Ectodermal cell (in vitro differentiated cells): ENCODE measurements around the gene SPATA16.

Source experiments
- H3K27ac ChIP-seq: 2 replicates; pipeline ENCODE4 v1.7.0; 2013; ENCODE audit warnings: mild to moderate bottlenecking, low read depth, low read length; ENCODE audit not compliant: insufficient read depth, poor library complexity, severe bottlenecking
- H3K27me3 ChIP-seq: 2 replicates; pipeline ENCODE4 v1.7.0; 2013; ENCODE audit warnings: mild to moderate bottlenecking, low read length; ENCODE audit not compliant: insufficient read depth, control insufficient read depth, poor library complexity, severe bottlenecking
- H3K36me3 ChIP-seq: one replicate; pipeline ENCODE4 v1.7.0; 2013; ENCODE audit warnings: low read length; ENCODE audit not compliant: control insufficient read depth, insufficient read depth
- H3K4me1 ChIP-seq: one replicate; pipeline ENCODE4 v1.7.0; 2013; ENCODE audit warnings: low read length; ENCODE audit not compliant: control insufficient read depth, insufficient read depth
- H3K4me3 ChIP-seq: 2 replicates; pipeline ENCODE4 v1.7.0; 2013; ENCODE audit warnings: low read depth, low read length, control low read depth; ENCODE audit not compliant: insufficient read depth
- H3K9me3 ChIP-seq: 2 replicates; pipeline ENCODE4 v1.7.0; 2013; ENCODE audit warnings: mild to moderate bottlenecking, low read length, moderate library complexity; ENCODE audit not compliant: control insufficient read depth
- WGBS, 2 experiments: methylation state at CpG; one replicate each; pipeline ENCODE4 v1.1.7; 2013; ENCODE audit warnings: missing lambda C conversion rate in 2 of 2; 5-methylcytosine and 5-hydroxymethylcytosine counted together

SPATA16 gene

DNA sequence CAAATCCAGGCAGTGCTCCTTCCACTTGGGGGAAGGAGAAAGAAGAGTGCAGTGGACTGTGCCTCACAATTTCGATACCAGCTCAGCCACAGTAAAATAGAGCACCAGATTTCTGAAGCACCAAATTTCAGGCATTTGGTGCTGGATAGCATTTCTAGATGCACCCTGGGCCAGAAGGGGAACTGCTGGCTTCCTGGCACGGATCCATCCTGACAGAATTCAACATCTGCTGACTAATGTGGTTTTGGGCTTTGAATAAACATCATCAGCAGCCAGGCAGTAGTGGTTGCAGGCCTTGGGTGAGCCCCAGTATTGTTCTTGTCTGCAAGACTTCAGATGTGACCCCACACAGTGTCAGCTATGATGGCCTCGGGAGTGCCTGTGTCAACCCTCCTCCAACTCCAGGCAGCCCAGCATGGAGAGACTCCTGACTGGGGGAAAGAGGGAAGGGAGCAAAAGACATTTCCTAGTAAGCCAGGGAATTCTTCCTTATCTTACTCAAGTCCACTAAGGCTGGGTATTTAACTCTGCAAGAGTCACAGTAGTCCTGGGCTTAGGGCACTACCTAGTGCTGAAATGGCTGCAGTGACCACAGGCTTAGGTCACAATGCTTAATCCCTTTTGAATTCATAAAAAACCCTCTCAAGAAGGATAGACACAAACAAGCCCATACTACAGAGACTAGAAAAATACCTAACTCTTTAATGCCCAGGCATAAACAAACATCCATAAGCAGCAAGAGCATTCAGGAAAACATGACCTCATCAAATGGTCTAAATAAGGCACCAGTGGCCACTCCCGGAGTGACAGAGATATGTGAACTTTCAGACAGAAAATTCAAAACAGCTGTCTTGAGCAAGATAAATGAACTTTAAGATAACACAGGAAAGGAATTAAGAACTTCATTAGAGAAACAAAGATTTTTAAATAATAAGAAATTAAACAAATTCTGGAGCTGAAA, 74.7 kb downstream of the SPATA16 start:
- no peaks in the 10 kb centered on the region for H3K36me3 ChIP-seq
- H3K9me3 ChIP-seq, result no peaks in the 10 kb centered on the region
- H3K27me3 ChIP-seq, result no peaks in the 10 kb centered on the region
- 69 to 71% methylated on average over 4 of the region's 4 CpGs for WGBS, 2 experiments
- no peaks in the 10 kb centered on the region for H3K4me1 ChIP-seq
- H3K27ac ChIP-seq, result no peak overlapping the region
- H3K4me3 ChIP-seq, result no peak overlapping the region

DNA sequence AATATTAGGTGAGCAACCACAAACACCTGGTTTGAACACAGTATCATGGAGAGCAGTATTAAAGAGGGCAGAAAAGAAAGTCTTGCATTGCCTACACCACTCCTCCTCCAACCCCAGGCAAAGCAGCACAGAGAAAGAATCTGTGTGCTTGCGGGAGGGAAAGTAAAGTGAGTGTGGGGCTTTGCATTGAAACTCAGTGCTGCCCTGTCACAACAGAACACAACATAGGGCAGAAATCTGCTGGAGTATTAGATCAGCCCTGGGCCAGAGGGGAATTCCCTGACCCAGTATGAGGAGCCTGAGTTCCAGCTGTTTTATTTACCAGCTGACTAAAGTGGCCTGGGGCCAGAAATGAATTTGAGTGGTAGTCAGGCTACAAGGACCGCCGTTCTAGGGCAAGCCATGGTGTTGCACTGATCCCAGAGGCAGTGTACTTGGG, 75.5 kb downstream of the SPATA16 start:
- Histone ChIP-seq H3K9me3 (no peaks in the 10 kb centered on the region), H3K36me3 (no peaks in the 10 kb centered on the region), H3K27me3 (no peaks in the 10 kb centered on the region), H3K4me3 (no peak overlapping the region), H3K27ac (no peak overlapping the region), H3K4me1 (no peaks in the 10 kb centered on the region)
- 83 to 93% methylated on average over 3 of the region's 3 CpGs for WGBS, 2 experiments

DNA sequence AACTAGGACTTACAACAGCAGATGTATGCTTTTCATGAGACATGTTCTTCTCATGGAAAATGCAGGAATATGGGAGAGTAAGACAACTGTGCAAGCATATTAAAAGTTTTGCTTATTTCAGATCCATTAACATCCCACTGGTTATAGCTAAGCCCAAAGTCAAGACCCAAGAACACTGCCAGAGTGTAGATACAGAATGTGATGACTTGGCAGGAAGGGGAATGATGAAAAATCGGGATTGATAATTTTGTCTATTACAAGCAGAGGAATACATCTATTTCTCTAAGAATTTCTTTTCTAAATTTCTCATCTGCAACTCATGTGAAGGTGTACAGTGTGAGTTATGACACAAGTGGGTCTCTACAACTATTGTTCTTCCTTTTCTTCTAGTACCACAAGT, 76.4 kb downstream of the SPATA16 start:
- Histone ChIP-seq H3K9me3 (no peaks in the 10 kb centered on the region), H3K27me3 (no peaks in the 10 kb centered on the region), H3K4me1 (no peaks in the 10 kb centered on the region), H3K4me3 (no peak overlapping the region), H3K27ac (no peak overlapping the region), H3K36me3 (no peaks in the 10 kb centered on the region)
- WGBS, 2 experiments, result no CpG with 5 or more reads among the region's 1 CpG

DNA sequence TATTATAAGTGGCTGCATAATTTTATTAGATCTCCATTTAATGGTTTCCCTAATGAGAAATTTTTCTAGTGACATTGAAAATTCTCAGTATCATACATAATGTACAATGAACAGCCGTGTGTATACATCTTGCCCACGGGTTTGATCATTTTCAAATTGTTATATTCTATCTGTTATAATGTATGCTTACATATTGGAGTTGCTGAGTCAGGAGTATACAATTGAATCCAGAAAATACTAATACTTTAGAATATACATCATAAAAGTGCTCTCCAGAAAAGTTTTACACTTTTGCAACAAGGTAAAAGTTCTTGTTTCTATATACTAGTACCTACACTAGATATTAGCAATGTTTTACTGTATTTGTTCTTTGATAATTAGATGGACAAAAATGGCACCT, 82.8 kb downstream of the SPATA16 start:
- H3K36me3 ChIP-seq, result no peaks in the 10 kb centered on the region
- no peak overlapping the region for H3K27ac ChIP-seq
- no peak overlapping the region for H3K4me3 ChIP-seq
- no peaks in the 10 kb centered on the region for H3K9me3 ChIP-seq
- no peaks in the 10 kb centered on the region for H3K4me1 ChIP-seq
- WGBS, 2 experiments, result no CpG with 5 or more reads among the region's 2 CpGs
- no peaks in the 10 kb centered on the region for H3K27me3 ChIP-seq

DNA sequence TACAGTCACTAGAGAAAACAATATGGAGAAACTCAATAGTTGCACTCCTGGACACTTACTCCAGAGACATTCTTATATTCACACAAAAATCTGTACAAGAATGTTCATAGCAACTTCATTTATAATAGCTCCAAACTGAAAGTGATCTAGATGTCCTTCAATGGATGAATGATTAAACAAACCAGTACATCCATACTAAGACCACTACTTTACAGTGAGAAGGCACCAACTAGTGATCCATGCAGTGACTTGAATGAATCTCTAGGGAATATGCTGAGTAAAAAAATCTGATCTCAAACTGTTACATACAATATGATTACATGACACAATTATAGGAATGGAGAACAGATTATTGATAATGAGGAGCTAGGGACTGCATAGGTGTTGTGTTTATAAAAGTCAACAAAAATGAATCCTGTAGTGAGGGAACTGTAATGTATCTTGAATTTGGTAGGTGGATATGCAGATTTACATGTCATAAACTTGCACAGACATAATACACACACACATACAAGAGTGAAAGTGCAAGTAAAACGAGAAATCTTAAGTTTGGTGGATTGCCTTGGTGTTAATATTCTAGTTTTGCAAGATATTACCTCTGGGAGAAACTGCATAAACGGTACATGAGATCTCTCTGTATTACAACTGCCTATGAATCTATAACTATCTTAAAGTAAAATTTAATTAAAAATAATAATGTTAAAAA, 85.7 kb downstream of the SPATA16 start:
- no peaks in the 10 kb centered on the region for H3K27me3 ChIP-seq
- H3K27ac ChIP-seq, result no peak overlapping the region
- H3K9me3 ChIP-seq, result no peaks in the 10 kb centered on the region
- 89% methylated on average over 1 of the region's 2 CpGs; no CpG with 5 or more reads in 1 of the 2 experiments for WGBS, 2 experiments
- no peaks in the 10 kb centered on the region for H3K4me1 ChIP-seq
- H3K36me3 ChIP-seq, result no peaks in the 10 kb centered on the region
- H3K4me3 ChIP-seq, result no peak overlapping the region

DNA sequence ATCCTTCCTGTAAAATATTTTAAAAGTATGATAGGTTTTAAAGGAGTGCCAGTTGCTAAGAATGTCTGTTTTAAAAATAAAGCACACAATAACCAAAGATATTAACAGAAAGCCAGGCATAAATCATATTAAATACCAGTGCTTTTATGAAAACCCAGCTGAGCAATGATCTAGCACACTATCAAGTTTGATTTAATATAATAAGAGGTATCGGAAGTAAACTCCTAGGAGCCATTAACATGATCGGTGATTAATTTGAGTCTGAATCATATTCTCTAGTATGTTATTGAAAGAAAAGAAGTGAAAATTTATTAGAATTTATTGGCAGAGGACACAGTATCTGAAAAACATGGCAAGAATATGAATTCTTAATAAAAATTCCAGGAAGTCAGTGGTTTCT, 91.7 kb downstream of the SPATA16 start:
- Histone ChIP-seq H3K27me3 (no peaks in the 10 kb centered on the region), H3K27ac (no peak overlapping the region), H3K36me3 (no peaks in the 10 kb centered on the region), H3K9me3 (no peaks in the 10 kb centered on the region), H3K4me1 (no peaks in the 10 kb centered on the region), H3K4me3 (no peak overlapping the region)
- 94 to 100% methylated on average over 2 of the region's 2 CpGs for WGBS, 2 experiments

DNA sequence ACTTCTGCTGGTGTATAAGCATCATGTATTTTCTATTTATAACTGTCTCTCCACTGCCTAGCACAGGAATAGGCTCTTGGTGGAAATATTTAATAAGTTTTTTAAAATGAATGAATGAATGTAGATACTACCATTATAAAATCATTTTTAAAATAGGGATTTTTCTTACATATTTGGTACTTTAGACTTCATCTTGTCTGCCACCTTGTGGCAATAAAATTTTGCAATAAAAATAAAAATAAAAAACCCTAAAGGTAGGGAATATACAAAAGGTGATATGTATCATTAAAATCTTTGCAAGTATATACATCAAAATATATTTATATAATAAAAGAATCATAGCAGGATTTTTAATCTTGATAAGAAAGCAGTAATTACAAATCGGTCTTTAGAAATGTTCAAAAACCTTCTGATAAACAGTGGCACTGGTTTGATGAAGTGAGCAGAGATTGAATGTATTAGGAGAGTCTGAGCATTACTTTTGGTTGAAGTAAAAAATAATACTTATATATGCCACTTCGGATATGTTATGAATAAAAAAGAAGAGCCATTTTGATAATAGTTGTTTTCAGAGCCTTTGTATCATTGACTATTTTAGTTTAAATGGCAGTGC, 95.2 kb downstream of the SPATA16 start:
- 79 to 88% methylated on average over 2 of the region's 2 CpGs for WGBS, 2 experiments
- Histone ChIP-seq H3K27me3 (no peaks in the 10 kb centered on the region), H3K27ac (no peak overlapping the region)

DNA sequence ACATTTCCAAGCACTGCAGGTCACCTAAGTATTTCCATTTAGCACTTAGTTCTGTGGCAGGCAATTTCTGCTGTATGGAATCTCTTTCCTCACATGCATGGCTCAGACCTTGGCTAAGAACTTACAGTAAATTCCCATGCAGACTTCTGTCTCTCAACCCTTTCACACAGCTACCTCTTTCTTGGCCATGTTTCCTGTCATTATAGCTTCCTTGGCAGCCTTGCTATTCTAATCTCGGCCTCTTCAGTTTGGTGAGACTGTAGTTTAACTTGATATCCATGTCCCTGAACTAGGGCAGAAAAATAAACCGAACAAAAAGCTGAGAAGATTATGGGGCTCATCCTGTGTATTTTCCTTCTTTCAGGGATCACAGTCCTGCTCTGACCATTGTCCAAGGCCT, 96.0 kb downstream of the SPATA16 start:
- H3K4me1 ChIP-seq, result no peaks in the 10 kb centered on the region
- H3K9me3 ChIP-seq, result no peaks in the 10 kb centered on the region
- no peak overlapping the region for H3K27ac ChIP-seq
- H3K4me3 ChIP-seq, result no peak overlapping the region
- WGBS, 2 experiments, result 92 to 96% methylated on average over 2 of the region's 2 CpGs
- H3K27me3 ChIP-seq, result no peaks in the 10 kb centered on the region
- no peaks in the 10 kb centered on the region for H3K36me3 ChIP-seq

More for the DNA sequence above, 95.2 kb downstream of the SPATA16 start:
- no peaks in the 10 kb centered on the region for H3K9me3 ChIP-seq
- no peak overlapping the region for H3K4me3 ChIP-seq
- no peaks in the 10 kb centered on the region for H3K36me3 ChIP-seq
- H3K4me1 ChIP-seq, result no peaks in the 10 kb centered on the region

DNA sequence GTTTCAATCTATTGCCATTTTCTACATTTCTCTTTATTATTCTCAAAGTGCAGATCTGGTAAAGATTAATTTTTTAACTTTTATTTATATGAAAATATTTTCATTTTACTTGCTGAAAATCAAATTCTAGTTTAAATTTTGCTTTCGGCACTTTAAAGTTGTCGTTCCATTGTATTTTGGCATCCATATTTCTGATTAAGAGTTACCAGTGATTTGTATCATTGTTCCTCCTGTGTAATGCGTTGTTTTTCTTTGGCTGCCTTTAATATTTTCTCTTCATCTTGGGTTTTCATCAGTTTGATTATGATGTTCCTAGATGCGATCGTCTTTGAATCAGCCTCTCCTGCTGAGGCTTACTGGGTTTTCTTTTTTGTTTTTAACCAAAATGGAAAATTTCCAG, 97.3 kb downstream of the SPATA16 start:
- no peak overlapping the region for H3K27ac ChIP-seq
- no peak overlapping the region for H3K4me3 ChIP-seq
- H3K36me3 ChIP-seq, result no peaks in the 10 kb centered on the region
- H3K4me1 ChIP-seq, result no peaks in the 10 kb centered on the region
- H3K9me3 ChIP-seq, result no peaks in the 10 kb centered on the region
- H3K27me3 ChIP-seq, result no peaks in the 10 kb centered on the region
- WGBS, 2 experiments, result 86 to 97% methylated on average over 5 of the region's 5 CpGs

DNA sequence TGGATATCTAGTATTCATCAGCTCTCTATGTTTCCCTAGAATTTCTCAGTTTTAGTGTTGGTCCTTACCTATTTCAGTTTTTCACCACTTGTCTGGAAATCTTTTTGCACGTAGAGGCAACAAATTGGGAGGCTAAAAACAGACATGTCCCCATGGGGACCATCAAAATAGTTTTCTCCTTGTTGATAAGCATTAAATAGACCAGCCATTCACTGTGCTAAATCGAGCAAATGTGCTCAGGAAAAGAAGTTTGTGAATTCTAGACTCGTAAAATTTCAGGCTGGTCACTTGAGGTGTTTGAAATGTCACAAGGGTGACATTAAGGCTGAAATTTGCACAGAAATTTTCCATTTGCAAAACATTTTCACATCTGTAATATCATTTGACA, 102.6 kb downstream of the SPATA16 start:
- no peak overlapping the region for H3K27ac ChIP-seq
- H3K4me1 ChIP-seq, result no peaks in the 10 kb centered on the region
- WGBS, 2 experiments, result 90 to 98% methylated on average over 3 of the region's 3 CpGs

More for the DNA sequence above, 102.6 kb downstream of the SPATA16 start:
- H3K36me3 ChIP-seq, result no peaks in the 10 kb centered on the region
- no peaks in the 10 kb centered on the region for H3K9me3 ChIP-seq
- H3K27me3 ChIP-seq, result no peaks in the 10 kb centered on the region
- H3K4me3 ChIP-seq, result no peak overlapping the region
